Neural progenitor cell (in vitro differentiated cells): Measurements from ENCODE around the gene RFX3. TPM values are rescaled to one million over a fixed set of nuclear protein-coding genes. Genes with fewer than 3 reads are reported as not detected.
A peak's percentile ranks its signal among the peaks of the same experiment; 100 is the strongest.

Experiments used
- DNase-seq: peaks from one replicate; pipeline ENCODE4 v3.0.0-alpha.2; 2016; ENCODE audit warnings: low spot score
- H2AFZ ChIP-seq: fragments of 200-600 bp; sonication (generic); replicated peaks from 2 replicates; pipeline ENCODE4 v1.6.1; 2016; ENCODE audit warnings: antibody characterized with exemption
- H3F3A ChIP-seq: fragments of 200-600 bp; sonication (generic); 2 replicates; pipeline ENCODE4 v1.6.1; 2016; ENCODE audit warnings: antibody characterized with exemption, low read depth
- H3K27ac ChIP-seq: fragments of 200-600 bp; sonication (generic); 2 replicates; pipeline ENCODE4 v1.5.1; 2016; ENCODE audit warnings: mild to moderate bottlenecking
- H3K27me3 ChIP-seq: fragments of 200-600 bp; sonication (generic); 2 replicates; pipeline ENCODE4 v1.6.1; 2016; ENCODE audit warnings: mild to moderate bottlenecking, moderate library complexity
- H3K36me3 ChIP-seq: fragments of 200-600 bp; sonication (generic); 2 replicates; pipeline ENCODE4 v1.5.1; 2016
- H3K4me1 ChIP-seq: fragments of 200-600 bp; sonication (generic); 2 replicates; pipeline ENCODE4 v1.6.1; 2016; ENCODE audit warnings: mixed run types
- H3K4me2 ChIP-seq: fragments of 200-600 bp; sonication (generic); 2 replicates; pipeline ENCODE4 v1.6.1; 2016
- H3K4me3 ChIP-seq: fragments of 200-600 bp; sonication (generic); 2 replicates; pipeline ENCODE4 v1.5.1; 2016
- H3K79me2 ChIP-seq: fragments of 200-600 bp; sonication (generic); 2 replicates; pipeline ENCODE4 v1.6.1; 2016; ENCODE audit warnings: low read depth
- H3K9ac ChIP-seq: fragments of 200-600 bp; sonication (generic); 2 replicates; pipeline ENCODE4 v1.6.1; 2016
- H3K9me3 ChIP-seq: fragments of 200-600 bp; sonication (generic); 2 replicates; pipeline ENCODE4 v1.5.1; 2016; ENCODE audit warnings: low read depth
- H4K20me1 ChIP-seq: fragments of 200-600 bp; sonication (generic); 2 replicates; pipeline ENCODE4 v1.6.1; 2016; ENCODE audit warnings: low read depth
- H3K27ac Mint-ChIP-seq: 3 replicates; pipeline ENCODE4 v1.8.0; 2021; ENCODE audit warnings: mixed read lengths
- H3K27me3 Mint-ChIP-seq: 2 replicates; pipeline ENCODE4 v1.8.0; 2022; ENCODE audit warnings: low read depth, mild to moderate bottlenecking, inconsistent platforms, moderate library complexity, mixed read lengths; ENCODE audit not compliant: insufficient read depth
- H3K36me3 Mint-ChIP-seq: 3 replicates; pipeline ENCODE4 v1.8.0; 2021; ENCODE audit warnings: mixed read lengths
- H3K4me1 Mint-ChIP-seq: 3 replicates; pipeline ENCODE4 v1.8.0; 2021; ENCODE audit warnings: mixed read lengths
- H3K4me3 Mint-ChIP-seq: 3 replicates; pipeline ENCODE4 v1.8.0; 2021; ENCODE audit warnings: mild to moderate bottlenecking, moderate library complexity, mixed read lengths
- H3K9me3 Mint-ChIP-seq: 3 replicates; pipeline ENCODE4 v1.8.0; 2020; ENCODE audit warnings: mixed read lengths
- CTCF ChIP-seq: fragments of 200-600 bp; sonication (generic); IDR thresholded peaks from 2 replicates; pipeline ENCODE4 v1.5.1; 2017; ENCODE audit warnings: antibody characterized with exemption, mild to moderate bottlenecking
- EZH2 ChIP-seq: fragments of 200-600 bp; sonication (generic); IDR thresholded peaks from 2 replicates; pipeline ENCODE4 v1.6.1; 2017; ENCODE audit warnings: antibody characterized with exemption, mild to moderate bottlenecking, moderate library complexity
- EZH2phosphoT487 ChIP-seq: fragments of 200-600 bp; sonication (generic); IDR thresholded peaks from 2 replicates; pipeline ENCODE4 v1.6.1; 2017; ENCODE audit warnings: antibody characterized with exemption
- total RNA-seq: library from RNA; depleted of rRNA; stranded (reverse); fragments of >200 nt; gene quantifications from 2 replicates; pipeline ENCODE4 v1.2.3, GENCODE V29; 2015; ENCODE audit warnings: low replicate concordance

Gene RFX3
- total RNA-seq, 1 donor from 2014 or later: 39.6 TPM

- no peaks in the 10 kb centered on the region for H3K9me3 ChIP-seq
- H3K27me3 ChIP-seq: no peaks in the 10 kb centered on the region
- H3K27ac Mint-ChIP-seq: no peak overlapping the region
- peaks cover 43% of the 10 kb centered on the region for H3K36me3 Mint-ChIP-seq
- no peak overlapping the region for H2AFZ ChIP-seq
- no peak overlapping the region for H3K4me3 Mint-ChIP-seq
- H3K4me3 ChIP-seq: no peak overlapping the region
- peaks cover 31% of the 10 kb centered on the region for H3F3A ChIP-seq
- peak overlapping the region; percentile 1 for H3K27ac ChIP-seq
- peaks cover 99% of the 10 kb centered on the region for H3K79me2 ChIP-seq
- DNase-seq: no peak
- H4K20me1 ChIP-seq: peaks cover 5% of the 10 kb centered on the region
- no peak overlapping the region for H3K9ac ChIP-seq
- H3K4me2 ChIP-seq: peak overlapping the region; percentile 44
- peaks cover 31% of the 10 kb centered on the region for H3K4me1 Mint-ChIP-seq
- H3K4me1 ChIP-seq: peaks cover 44% of the 10 kb centered on the region
- no peak for TF ChIP-seq CTCF
- TF ChIP-seq EZH2phosphoT487: no peak
- TF ChIP-seq EZH2: no peak
- peaks cover 24% of the 10 kb centered on the region for H3K9me3 Mint-ChIP-seq
- H3K27me3 Mint-ChIP-seq: no peaks in the 10 kb centered on the region
- no peaks in the 10 kb centered on the region for H3K36me3 ChIP-seq
These were observed 14.2 kb downstream of the RFX3 start for GRCh38 chr9:3511551-3511950.

GRCh38 chr9:3510796-3511195, 15.0 kb downstream of the RFX3 start:
- no peak overlapping the region for H3K4me2 ChIP-seq
- no peak overlapping the region for H3K9ac ChIP-seq
- peaks cover 92% of the 10 kb centered on the region for H3K79me2 ChIP-seq
- Mint-ChIP-seq H3K4me3 (no peak overlapping the region), H3K27me3 (no peaks in the 10 kb centered on the region), H3K27ac (no peak overlapping the region), H3K9me3 (peaks cover 21% of the 10 kb centered on the region), H3K36me3 (peaks cover 45% of the 10 kb centered on the region), H3K4me1 (peaks cover 28% of the 10 kb centered on the region)
- H3K9me3 ChIP-seq: no peaks in the 10 kb centered on the region
- TF ChIP-seq CTCF: no peak
- no peak for TF ChIP-seq EZH2phosphoT487
- no peak for TF ChIP-seq EZH2
- no peak overlapping the region for H3K4me3 ChIP-seq
- peaks cover 38% of the 10 kb centered on the region for H3F3A ChIP-seq
- no peaks in the 10 kb centered on the region for H3K36me3 ChIP-seq
- H3K27me3 ChIP-seq: no peaks in the 10 kb centered on the region
- no peak overlapping the region for H3K27ac ChIP-seq
- peaks cover 44% of the 10 kb centered on the region for H3K4me1 ChIP-seq
- H4K20me1 ChIP-seq: peaks cover 5% of the 10 kb centered on the region
- DNase-seq: no peak
- no peak overlapping the region for H2AFZ ChIP-seq

- peak overlapping the region; percentile 34 for H3K4me2 ChIP-seq
- no peak overlapping the region for H3K4me3 ChIP-seq
- H3K79me2 ChIP-seq: peaks cover 83% of the 10 kb centered on the region
- peak overlapping the region; percentile 65 for H3K27ac ChIP-seq
- H3K27me3 Mint-ChIP-seq: no peaks in the 10 kb centered on the region
- H3K36me3 Mint-ChIP-seq: peaks cover 43% of the 10 kb centered on the region
- DNase-seq: no peak
- no peaks in the 10 kb centered on the region for H3K36me3 ChIP-seq
- H2AFZ ChIP-seq: no peak overlapping the region
- H3K27me3 ChIP-seq: no peaks in the 10 kb centered on the region
- TF ChIP-seq EZH2 (no peak), EZH2phosphoT487 (no peak), CTCF (no peak)
- peaks cover 5% of the 10 kb centered on the region for H4K20me1 ChIP-seq
- H3K4me3 Mint-ChIP-seq: no peak overlapping the region
- peaks cover 44% of the 10 kb centered on the region for H3F3A ChIP-seq
- H3K9me3 ChIP-seq: no peaks in the 10 kb centered on the region
- peaks cover 16% of the 10 kb centered on the region for H3K9me3 Mint-ChIP-seq
- H3K4me1 ChIP-seq: peaks cover 44% of the 10 kb centered on the region
- peaks cover 28% of the 10 kb centered on the region for H3K4me1 Mint-ChIP-seq
- peak overlapping the region; percentile 70 for H3K27ac Mint-ChIP-seq
- H3K9ac ChIP-seq: no peak overlapping the region
These were observed 15.9 kb downstream of the RFX3 start for GRCh38 chr9:3509926-3510325.
